ENCODE results near the gene JPT2.
"Not testable (repeated sequence)": the region's sequence is repeated elsewhere in the genome, so short reads cannot be mapped to it uniquely, and the experiment has no call there.

Gene JPT2

DNA sequence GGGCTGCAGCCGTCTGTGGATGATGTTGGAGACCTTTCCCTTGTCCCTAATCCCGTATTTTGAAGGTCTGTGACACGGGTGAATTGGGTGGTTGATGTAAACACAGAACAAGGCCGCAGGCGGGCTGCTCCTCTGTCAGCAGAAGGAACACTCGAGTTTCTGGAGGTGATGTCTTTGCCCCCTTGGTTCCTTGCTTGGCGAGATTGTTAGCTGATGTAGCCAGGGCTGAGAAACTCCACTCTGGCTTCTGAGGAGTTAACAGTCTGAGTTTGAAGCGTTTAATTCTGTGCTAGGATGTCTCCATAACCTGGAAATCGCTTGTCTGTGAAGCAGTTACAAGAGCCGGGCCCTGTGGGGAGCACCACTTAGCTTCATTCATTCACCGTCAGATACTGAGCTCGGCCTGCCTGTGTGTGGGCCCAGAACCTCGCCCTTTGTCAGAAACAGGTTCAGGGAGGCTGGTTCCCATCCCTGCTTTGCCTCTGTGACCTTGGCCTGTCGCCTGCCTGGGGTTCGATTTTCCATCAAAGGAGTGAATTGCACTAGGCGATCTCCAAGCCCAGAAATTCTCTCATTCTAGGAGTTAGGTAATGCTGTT lies 29.2 kb downstream of the JPT2 start:
- no peak for DNase-seq (ENCODE audit: low read depth)

DNA sequence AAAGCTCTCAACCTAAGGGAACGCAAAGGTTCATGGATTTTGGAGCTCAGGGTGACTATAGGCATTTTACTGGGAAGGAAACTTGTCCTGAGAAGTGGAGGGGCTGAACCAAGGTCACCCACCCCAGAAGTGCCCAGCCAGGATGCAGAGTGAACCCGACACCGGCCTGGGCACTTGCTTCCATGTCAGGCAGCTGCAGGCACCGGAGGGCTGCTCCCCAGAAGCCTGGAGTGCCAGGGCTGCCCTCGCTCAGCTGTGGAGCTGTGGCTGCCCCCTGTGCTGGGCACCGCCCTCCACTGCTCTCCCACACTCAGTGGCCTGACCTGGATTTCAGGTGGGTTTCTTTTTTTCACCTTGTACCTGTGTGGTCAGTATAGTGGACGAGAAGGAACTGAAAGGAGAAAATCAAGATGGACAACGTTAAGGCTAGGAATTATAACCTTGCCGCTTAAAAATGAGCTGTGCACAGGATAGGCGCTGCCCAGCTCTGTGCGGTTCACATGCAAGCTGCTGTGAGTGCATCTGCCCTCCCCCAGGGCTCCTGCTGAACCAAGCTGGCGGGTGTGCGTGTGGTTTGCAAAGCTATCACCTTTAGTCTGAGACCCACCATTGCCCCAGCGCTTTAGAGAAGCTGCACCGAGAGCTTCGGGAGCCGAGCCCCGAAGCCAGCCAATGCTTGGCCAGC lies 30.1 kb downstream of the JPT2 start:
- peak; percentile 10 for DNase-seq (ENCODE audit: low read depth)

DNA sequence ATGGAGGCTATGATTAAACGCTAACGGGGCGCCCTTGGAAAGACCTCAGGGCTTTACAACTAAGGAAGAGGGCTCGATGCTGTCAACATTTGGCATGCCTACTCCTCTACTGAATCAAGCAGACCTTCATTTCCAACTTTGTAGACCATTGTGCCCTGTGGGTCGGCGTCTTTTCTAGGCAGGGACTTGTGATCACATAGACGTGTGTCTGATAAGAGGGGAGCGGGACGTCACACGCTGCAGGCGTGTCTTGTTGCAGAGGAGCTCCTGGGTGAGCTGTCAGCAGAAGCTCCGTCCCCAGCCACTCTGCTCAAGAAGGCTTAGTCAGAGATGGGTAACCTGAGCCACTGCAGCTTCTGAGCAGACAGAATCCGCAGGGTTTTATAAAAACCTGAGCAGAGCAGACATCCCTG lies 30.7 kb downstream of the JPT2 start:
- DNase-seq (ENCODE audit: low read depth): peak; percentile 30

DNA sequence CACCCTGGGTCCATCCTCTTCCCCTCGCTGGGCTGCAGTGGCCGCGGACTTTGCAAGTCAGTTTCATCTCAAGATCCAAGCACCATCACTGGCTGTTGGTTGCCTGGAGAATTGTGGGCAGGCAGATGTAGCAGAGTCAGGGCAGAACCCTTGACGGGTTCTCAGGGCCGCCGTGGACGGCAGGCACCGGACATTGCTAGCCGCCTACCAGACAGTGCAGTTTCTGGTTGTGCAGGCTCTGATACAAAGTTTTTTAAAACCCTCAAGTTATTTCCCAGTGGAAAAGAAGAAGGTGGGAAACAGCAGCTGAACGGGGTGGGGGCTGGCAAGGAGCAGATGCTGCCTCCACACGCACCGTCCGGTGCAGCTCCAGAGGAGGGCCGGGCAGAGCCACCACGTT lies 31.3 kb downstream of the JPT2 start:
- DNase-seq (ENCODE audit: low read depth): no peak

DNA sequence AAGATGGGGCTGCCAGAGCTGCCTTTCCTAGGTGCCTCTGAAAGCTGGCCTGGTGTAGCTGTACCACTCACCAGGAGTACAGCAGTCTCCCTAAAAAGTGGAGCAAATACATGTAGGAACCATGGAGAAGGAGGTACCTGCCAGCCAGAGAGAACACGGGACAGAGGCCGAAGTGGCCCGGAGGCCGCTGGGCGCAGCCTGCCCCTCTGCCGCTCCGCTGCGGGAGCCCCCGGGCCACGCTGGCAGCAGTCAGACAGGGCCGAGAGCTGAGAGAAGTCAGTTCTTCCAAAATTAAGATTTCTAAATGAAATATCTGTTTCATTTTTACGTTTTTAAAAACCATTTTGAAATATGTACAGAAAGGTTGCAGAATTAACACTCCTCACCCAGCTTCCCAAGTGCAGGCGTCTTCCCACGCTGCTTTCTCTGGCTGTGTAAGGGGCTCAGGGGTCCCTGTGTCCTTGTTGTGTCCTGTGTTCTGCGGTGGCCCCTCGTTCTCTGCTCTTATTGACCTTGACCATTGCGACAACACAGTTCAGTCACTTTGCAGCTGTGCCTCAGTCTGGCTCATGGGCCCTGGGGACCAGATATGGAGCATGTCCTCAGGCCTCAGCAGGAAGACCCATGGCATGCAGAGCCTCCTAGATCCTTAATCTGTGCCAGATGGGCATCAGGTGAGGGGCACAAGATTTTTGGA lies 32.9 kb downstream of the JPT2 start:
- no peak for DNase-seq (ENCODE audit: low read depth)

DNA sequence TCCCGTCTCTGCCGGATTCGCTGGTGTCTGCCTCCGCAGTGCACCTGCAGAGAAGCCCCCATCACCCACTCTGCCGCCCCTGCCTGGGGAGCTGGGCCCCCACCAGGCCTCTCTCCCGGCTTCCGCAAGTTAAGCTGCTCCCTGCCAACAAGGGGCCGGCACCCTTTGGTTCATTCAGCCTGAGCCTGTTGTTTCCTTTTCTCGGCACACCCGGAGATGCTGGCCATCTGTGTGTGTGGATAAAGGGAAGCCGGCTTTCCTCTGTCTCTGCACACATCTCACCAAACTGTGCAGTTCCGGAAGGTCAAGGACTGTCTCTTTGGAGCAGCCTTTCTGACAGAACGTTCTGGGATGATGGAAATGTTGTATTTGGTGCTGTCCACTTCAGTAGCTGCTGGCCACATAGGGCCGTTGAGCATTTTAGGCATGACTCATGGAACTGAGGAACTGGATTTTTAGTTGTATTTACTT lies 34.7 kb downstream of the JPT2 start:
- DNase-seq (ENCODE audit: low read depth): no peak

DNA sequence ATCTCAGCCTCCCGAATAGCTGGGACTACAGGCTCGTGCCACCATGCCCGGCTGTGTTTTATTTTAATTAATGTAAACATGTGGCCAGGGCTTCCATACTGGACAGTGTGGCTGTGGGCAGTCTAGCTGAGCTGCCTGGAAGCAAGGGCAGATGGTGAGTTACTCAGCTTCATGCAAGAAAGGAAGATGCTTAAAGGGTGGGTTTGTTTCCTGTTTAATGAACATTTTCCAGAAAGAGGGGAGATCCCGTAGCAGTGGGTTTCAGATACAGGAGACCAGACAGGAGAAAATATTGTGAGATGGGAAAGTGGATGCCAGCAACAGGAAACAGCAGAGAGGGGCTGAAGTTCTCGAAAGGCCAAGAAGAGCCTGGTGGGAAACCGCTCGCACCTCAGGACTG lies 35.3 kb downstream of the JPT2 start:
- no peak for DNase-seq (ENCODE audit: low read depth)

DNA sequence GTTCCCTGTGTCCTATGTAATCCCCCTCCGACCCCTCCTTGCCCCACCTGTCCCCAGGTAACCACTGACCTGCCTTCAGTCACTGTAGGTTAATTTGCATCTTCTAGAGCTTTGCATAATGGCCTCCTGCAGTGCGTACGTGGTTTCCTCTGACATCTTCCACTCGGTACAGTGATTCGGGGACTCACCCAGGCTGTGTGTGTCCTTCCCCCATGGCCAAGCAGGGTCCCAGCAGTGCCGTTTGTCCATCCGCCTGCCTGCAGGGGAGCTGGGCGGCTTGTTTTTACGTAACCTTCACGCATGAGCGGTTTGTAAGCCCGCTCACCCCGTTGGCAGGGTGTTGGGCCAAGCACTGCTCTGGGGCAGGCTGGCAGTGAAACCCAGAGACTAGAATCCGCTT lies 35.9 kb downstream of the JPT2 start:
- no peak for DNase-seq (ENCODE audit: low read depth)

DNA sequence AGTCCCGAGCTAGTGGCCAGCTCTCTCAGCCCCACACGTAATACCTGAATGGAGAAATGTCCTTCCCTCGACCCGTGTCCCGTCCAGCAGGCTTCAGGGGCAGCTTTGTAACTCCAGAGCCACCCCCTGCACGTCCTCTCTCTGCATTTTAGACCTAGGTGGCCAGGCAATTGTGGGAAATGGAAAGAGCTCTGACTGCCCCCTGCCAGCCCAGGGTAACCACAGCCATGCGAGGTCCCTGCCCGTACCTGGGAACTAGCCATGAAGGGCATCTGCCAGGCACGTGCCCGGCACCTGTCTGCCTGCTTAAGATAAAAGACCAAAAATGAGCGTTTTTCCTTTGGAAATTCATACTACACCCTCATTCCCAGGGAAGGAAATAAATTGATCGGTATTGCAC lies 37.1 kb downstream of the JPT2 start:
- DNase-seq (ENCODE audit: low read depth): no peak

DNA sequence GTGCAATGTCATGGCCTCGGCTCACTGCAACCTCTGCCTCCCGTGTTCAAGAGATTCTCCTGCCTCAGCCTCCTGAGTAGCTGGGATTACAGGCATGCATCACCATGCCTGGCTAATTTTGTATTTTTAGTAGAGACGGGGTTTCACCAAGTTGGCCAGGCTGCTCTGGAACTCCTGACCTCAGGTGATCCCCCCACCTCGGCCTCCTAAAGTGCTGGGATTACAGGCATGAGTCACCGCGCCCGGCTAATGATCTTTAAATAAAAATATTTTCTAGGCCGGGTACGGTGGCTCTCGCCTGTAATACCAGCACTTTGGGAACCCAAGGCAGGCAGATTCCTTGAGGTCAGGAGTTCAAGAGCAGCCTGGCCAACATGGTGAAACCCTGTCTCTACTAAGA lies 40.2 kb downstream of the JPT2 start:
- not testable (repeated sequence) for DNase-seq (ENCODE audit: low read depth)

DNA sequence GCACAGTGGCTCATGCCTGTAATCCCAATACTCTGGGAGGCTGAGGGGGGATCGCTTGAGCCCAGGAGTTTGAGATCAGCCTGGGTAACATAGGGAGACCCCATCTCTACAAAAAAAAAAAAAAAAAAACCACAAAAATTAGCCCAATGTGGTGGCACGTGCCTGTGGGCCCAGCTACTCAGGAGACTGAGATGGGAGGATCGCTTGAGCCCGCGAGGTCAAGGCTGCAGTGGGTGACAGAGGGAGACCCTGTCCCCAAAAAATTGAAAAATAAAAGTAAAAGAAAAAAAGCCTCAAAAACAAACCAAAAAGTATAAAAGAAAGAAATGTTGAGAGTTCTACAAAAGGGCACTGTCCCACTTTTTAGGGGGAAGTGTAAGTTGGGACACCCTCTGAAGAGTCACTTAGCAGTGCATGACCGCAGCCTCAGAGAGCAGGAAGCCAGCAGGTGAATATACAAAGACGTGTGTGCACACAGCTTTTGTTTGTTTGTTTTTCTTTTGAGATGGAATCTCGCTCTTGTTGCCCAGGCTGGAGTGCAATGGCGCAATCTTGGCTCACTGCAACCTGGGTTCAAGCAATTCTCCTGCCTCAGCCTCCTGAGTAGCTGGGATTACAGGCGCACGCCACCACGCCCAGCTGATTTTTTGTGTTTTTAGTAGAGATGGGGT lies 41.6 kb downstream of the JPT2 start:
- DNase-seq (ENCODE audit: low read depth): not testable (repeated sequence)

DNA sequence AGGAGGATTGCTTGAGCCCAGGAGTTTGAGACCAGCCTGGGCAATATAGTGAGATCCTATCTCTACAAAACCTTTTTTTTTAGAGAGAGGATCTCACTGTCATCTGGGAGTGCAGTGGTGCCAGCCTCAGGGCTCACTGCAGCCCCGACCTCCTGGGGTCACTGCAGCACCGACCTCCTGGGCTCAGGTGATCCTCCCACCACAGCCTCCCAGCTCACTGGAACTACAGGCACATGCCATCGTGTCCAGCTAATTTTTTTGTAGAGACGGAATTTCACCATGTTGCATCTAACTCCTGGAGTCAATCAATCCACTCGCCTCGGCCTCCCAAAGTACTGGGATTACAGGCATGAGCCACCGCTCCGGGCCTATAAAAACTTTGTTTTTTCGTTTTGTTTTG lies 43.3 kb downstream of the JPT2 start:
- DNase-seq (ENCODE audit: low read depth): no peak

DNA sequence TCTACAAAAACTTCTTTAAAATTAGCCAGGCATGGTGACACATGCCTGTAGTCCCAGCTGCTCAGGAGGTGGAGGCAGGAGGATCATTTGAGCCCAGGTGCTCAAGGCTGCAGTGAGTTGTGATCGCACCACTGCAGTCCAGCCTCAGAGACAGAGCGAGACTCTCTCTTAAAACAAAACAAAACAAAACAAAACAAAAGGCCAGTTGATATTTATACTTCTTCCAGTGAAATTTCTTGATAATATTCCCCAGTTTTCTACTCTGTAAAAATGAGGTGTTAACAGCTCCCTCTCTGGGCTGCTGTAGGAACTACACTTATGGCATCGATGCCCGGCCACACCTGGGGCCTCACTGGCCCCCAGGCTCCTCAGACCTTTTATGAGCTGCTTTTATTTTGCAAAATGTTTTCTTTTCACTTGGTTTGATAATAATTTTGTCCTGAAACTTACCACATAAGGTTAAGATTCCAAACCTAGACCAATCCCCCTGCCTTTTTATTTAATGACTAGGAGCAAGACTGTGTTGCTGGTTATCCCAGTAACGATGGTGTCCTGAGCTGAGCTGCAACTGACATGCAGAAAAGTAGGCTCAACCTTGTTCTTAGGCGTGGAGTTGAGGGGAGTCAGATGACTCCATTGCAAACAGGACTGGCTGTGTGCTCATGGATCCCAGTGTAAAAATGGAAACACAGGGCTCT lies 45.5 kb downstream of the JPT2 start:
- DNase-seq (ENCODE audit: low read depth): peak; percentile 24

DNA sequence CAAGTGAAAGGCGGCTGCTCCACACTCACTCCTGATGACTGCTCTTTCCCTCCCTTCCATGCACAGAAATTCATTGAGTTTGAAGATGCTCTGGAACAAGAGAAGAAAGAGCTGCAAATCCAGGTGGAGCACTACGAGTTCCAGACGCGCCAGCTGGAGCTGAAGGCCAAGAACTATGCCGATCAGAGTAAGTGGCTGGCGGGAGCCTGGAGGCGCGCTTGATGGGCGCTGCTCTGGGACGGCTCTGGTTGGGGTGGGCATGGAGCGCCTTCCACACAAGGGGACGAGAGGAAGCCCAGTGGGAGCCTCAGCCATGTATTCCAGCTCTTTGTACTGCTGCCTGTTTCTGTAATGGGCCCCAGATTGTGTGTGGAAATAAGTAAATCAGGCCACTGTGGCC lies 46.4 kb downstream of the JPT2 start:
- no peak for DNase-seq (ENCODE audit: low read depth)

DNA sequence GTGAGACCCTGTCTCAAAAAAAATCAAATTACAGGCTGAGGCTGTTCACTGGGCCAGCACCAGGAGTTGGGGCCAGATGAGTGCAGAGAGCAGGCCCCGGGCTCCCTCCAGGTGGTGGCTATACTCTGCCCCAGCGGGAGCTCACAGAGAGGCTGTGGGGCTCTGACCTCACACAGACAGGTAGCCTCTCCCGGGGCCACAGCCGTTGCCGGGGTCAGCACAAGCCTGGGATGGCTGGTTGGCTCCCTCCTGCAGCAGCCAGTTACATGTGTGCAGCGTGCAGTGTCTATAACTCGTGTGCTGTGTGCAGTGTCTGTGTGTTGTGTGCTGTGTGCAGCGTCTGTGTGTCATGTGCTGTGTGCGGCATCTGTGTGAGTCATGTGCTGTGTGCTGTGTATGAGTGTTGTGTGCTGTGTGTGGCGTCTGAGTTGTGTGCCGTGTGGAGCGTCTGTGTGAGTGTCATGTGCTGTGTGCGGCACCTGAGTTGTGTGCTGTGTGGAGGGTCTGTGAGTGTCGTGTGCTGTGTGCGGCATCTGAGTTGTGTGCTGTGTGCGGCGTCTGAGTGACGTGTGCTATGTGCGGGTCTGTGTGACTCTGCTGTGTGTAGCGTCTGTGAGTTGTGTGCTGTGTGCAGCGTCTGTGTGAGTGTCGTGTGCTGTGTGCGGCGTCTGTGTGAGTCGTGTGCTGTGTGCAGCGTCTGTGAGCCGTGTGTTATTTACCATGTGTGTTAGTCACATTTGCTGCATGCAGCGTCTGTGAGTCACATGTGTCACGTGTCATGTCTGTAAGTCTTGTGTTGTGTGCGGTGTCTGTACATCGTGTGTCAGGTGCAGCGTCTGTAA lies 48.8 kb downstream of the JPT2 start:
- no peak for DNase-seq (ENCODE audit: low read depth)

DNA sequence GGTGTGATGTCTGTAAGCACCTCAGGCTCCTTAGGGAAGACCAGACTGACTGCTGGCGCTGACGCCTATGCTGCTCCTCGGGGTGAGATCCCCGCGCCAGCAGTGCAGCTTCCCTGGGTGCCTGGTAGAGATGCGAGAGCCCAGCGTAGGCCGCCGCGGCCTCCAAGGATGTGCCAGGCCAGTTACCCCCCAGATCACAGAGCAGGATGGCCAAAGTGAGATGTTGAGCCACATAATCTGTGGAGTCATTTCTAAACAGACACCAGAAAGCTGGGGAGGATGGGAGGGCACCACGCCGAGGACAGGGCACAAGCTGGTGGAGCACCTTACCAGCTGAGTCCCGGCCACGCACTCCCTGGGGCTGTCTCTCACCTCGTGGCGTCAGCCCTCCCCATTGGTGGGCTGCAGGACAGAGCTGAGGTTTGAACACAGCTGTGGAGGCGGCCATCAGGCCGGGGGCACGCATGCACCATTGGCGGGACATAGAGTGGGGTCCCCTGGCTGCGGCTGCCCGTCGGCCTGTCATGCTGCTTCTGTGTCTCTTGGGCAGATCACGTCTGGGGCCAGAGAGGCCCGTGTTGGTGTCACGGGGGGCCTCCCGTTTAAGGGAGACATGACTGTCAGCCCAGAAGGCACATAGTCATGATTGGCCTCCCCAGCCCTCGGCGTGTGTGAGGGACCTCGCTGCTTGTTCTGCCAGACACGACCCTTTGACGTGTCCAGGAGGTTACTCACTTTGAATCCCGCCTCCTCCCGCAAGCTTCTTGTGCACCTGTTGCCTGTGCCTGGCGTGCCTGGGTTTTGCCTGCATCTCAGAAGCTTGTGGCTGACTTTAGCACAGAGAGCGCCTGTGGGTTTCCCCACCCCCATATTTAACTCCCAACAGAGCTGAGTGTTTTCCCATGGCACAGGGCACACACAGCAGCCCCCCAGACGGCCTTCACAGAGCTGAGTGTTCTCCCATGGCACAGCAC lies 49.9 kb downstream of the JPT2 start:
- no peak for DNase-seq (ENCODE audit: low read depth)

DNA sequence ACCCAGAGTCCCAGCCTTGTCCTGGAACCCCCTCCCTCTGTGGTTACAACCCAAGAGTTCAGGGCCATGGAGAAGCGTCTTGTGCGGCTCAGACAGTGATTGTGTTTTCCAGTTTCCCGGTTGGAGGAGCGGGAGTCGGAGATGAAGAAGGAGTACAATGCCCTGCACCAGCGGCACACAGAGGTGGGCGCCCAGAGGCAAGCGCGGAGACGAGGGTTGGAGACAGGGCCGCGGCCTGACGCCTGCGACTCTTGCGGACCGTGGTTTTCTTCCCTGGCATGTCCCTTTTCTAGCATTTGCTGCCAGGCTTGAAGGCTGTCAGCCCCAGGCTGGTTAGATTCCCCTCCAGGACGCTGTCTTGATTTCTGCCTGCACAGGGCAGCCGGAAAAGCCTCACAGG lies 50.9 kb downstream of the JPT2 start:
- DNase-seq (ENCODE audit: low read depth): no peak

DNA sequence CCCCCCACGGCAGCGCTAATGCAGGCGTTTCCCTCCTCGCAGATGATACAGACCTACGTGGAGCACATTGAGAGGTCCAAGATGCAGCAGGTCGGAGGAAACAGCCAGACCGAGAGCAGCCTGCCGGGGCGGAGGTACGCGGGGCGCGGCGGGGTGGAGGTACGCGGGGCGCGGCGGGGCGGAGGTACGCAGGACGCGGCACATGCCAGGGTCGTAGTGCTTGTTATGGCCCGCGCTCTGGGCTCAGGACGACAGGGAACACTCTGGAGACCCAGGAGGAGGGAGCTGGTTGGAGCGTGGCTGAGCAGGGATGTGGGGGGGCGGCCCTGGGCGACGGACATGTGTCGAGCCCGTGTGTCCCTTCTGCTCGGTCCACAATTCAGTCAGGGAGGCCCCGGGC lies 51.4 kb downstream of the JPT2 start:
- DNase-seq (ENCODE audit: low read depth): no peak

DNA sequence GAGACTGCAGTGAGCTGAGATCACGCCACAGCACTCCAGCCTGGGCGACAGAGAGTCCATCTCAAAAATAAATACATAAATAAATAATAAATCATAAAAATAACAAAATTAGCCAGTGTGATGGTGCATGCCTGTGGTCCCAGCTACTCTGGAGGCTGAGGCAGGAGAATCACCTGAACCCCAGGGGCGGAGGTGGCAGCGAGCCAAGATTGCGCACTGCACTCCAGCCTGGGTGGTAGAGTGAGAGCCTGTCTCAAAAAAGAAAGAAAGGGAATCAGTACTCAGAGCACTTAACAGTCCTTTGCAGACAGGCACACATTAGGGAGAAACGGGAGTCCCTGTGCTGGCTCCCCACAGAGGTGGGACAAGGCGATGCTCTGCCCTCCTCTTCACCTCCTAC lies 53.0 kb downstream of the JPT2 start:
- no peak for DNase-seq (ENCODE audit: low read depth)

DNA sequence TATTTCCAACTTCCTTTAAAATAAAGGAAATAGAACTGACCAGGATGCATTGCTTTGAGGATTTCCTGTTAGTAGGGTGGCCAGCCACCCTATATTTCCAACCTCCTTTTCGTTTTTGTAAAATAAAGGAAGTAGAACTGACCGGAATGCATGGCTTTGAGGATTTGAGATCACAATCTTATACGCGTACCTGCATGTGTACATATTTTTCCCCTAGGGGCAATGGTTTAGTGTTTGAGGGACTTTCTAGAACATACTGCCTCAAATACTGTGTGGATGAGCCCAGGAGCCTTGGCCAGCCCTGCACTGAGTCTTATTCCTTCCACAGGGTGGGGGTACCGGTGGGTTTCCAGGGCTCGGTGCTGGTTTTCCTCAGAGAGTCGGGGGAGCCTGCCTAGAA lies 53.5 kb downstream of the JPT2 start:
- DNase-seq (ENCODE audit: low read depth): no peak

Measured in activated gamma-delta T cell treated with anti-CD3 and anti-CD28 coated beads, Interleukin-2, amount 50 U/mL, for 16 hours (primary cell).